HepG2 (cell line): ENCODE data around the gene INTS3. TPM values are rescaled to one million over a fixed set of nuclear protein-coding genes. Genes with fewer than 3 reads are reported as not detected.

ENCODE experiments used
- ELF3 ChIP-seq: IDR thresholded peaks from 2 replicates; pipeline ENCODE4 v1.6.1; 2016; ENCODE audit warnings: missing genetic modification reagents, missing compliant biosample characterization
- KLF12 ChIP-seq: sonication (generic); formaldehyde crosslinking; IDR thresholded peaks from 2 replicates; pipeline ENCODE4 v1.4.0; 2020; ENCODE audit warnings: missing genetic modification reagents, borderline replicate concordance
- NCOA5 ChIP-seq: sonication (generic); formaldehyde crosslinking; IDR thresholded peaks from 2 replicates; pipeline ENCODE4 v1.4.0; 2020; ENCODE audit warnings: missing genetic modification reagents
- POLR2AphosphoS2 ChIP-seq: IDR thresholded peaks from 2 replicates; pipeline ENCODE4 v1.6.1; 2011; ENCODE audit warnings: low read depth, low read length, improper control_type of control experiment
- SAFB2 ChIP-seq: sonication (generic); formaldehyde crosslinking; IDR thresholded peaks from 2 replicates; pipeline ENCODE4 v1.5.1; 2020; ENCODE audit warnings: missing genetic modification reagents, low read depth, mild to moderate bottlenecking, borderline replicate concordance
- SIN3A ChIP-seq: IDR thresholded peaks from 2 replicates; pipeline ENCODE4 v1.6.1; 2011; ENCODE audit warnings: low read depth, mild to moderate bottlenecking, control low read depth, low read length, borderline replicate concordance
- SIX1 ChIP-seq: sonication (generic); formaldehyde crosslinking; IDR thresholded peaks from 2 replicates; pipeline ENCODE4 v1.4.0; 2020; ENCODE audit warnings: missing genetic modification reagents, borderline replicate concordance
- SP140L ChIP-seq: sonication (generic); formaldehyde crosslinking; IDR thresholded peaks from 2 replicates; pipeline ENCODE4 v1.4.0; 2020; ENCODE audit warnings: missing genetic modification reagents, borderline replicate concordance
- TAF15 ChIP-seq: fragments of 200-400 bp; formaldehyde crosslinking; IDR thresholded peaks from one replicate; pipeline ENCODE4 v1.6.1; 2018; ENCODE audit warnings: mild to moderate bottlenecking, low read depth, low read length; ENCODE audit not compliant: poor library complexity, severe bottlenecking
- ZBTB3 ChIP-seq: sonication (generic); formaldehyde crosslinking; IDR thresholded peaks from 2 replicates; pipeline ENCODE4 v1.4.0; 2020; ENCODE audit warnings: low read depth, mild to moderate bottlenecking, moderate library complexity, missing genetic modification reagents, borderline replicate concordance
- ZKSCAN5 ChIP-seq: sonication (generic); formaldehyde crosslinking; IDR thresholded peaks from 2 replicates; pipeline ENCODE4 v1.5.1; 2020; ENCODE audit warnings: mild to moderate bottlenecking, missing genetic modification reagents
- ZNF124 ChIP-seq: sonication (generic); formaldehyde crosslinking; IDR thresholded peaks from 2 replicates; pipeline ENCODE4 v1.4.0; 2020; ENCODE audit warnings: missing genetic modification reagents
- ZNF224 ChIP-seq: sonication (generic); formaldehyde crosslinking; IDR thresholded peaks from 2 replicates; pipeline ENCODE4 v1.5.0; 2020; ENCODE audit warnings: mild to moderate bottlenecking, missing genetic modification reagents
- ZNF296 ChIP-seq: sonication (generic); formaldehyde crosslinking; conservative IDR thresholded peaks from 2 replicates; pipeline ENCODE4 v1.5.0; 2020; ENCODE audit warnings: mild to moderate bottlenecking, missing genetic modification reagents
- ZNF441 ChIP-seq: sonication (generic); formaldehyde crosslinking; IDR thresholded peaks from 2 replicates; pipeline ENCODE4 v1.7.0; 2021; ENCODE audit warnings: missing genetic modification reagents, borderline replicate concordance
- ZNF737 ChIP-seq: sonication (generic); formaldehyde crosslinking; IDR thresholded peaks from 2 replicates; pipeline ENCODE4 v1.5.0; 2020; ENCODE audit warnings: missing genetic modification reagents, mild to moderate bottlenecking, borderline replicate concordance
- ZNF83 ChIP-seq: sonication (generic); formaldehyde crosslinking; IDR thresholded peaks from 2 replicates; pipeline ENCODE4 v1.4.0; 2020; ENCODE audit warnings: missing genetic modification reagents, mild to moderate bottlenecking, borderline replicate concordance
- polyA plus RNA-seq, 8 experiments: library from polyadenylated mRNA; depleted of rRNA in 3 of 8; stranded (reverse) in 7 of 8; unstranded in 1 of 8; fragments of >200 nt; fragmentation: Illumina TruSeq in 4 of 8; extraction: Trizol in 4 of 8; gene quantifications; 2 replicates each; pipeline versions ENCODE4 v1.2.1 to v1.2.3, GENCODE V29; 2011 to 2016; ENCODE audit warnings: low read depth in 4 of 8, missing spikeins in 1 of 8, mixed read lengths in 1 of 8; ENCODE audit not compliant: insufficient read depth in 1 of 8
- total RNA-seq, 5 experiments: library from RNA; depleted of rRNA; stranded (reverse); fragments of >200 nt; fragmentation: Illumina TruSeq; extraction: Trizol; gene quantifications; 2 replicates each; pipeline ENCODE4 v1.2.3, GENCODE V29; 2016; ENCODE audit warnings: low read depth in 1 of 5
- TF ChIP-seq, protein P1 (sequence below): sonication (generic); formaldehyde crosslinking; IDR thresholded peaks from one replicate; pipeline ENCODE4 v1.5.1; 2020; ENCODE audit warnings: mild to moderate bottlenecking, missing genetic modification reagents; ENCODE audit errors: not compliant biosample characterization
- TF ChIP-seq, protein P2 (sequence below): sonication (generic); formaldehyde crosslinking; IDR thresholded peaks from 2 replicates; pipeline ENCODE4 v1.4.0; 2020; ENCODE audit warnings: missing genetic modification reagents

INTS3 gene
- total and polyA plus RNA-seq, 2 of the 13 experiments (the other 11 are each of a cell fraction or from before 2014, with no cell fraction given) = 17.2 to 27.2 TPM

DNA sequence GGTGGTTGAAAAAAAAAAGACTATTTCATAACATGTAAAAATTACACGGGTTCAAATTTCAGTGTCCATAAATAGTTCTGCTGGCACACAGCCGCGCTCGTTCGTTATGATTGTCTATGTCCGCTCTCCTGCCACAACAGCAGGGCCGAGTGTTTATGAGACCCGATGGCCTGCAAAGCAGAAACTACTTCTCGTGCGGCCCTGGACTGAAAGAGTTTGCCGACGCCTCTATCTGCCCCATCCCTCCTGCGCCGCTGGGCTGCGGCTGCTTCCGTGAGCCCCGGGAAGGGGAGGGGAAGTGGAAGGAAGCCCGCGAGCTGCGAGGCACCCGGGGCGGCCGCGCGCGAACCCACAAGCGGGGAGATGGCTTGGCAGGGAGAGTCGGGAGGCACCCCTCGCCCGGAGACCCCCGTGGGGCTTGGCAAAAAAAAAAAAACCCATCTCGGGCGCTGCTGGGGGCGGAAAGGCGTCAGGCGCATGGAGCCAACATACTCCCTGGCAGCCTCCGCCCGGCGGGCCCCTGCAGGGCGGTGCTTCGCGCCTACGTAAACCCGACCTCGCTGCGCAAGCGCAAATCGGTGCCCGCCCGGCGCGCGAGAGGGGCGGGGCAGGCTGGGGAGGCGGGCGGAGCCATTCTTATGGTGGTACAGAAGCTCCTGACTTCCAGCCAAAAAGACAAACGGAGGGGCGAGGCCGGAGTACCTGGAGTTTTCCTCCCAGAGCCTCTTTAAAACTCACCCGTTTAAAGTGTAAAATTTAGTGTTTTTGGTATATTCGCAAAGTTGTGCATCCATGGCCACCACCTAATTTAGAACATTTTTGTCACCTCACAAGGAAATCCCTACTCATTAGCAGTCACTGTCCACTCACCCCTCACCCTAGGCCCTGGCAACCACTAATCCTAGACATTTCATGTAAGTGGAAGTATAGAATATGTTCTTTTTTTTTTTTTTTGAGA is 55.7 kb downstream of the INTS3 start (continued):
- TF ChIP-seq ZNF737 (CRISPR knock-in tag) = no peak
- TF ChIP-seq ELF3 (CRISPR knock-in tag) = peak; percentile 76
- TF ChIP-seq ZBTB3 = no peak
- 0 out of 2 replicates have a peak, but pooled peaks have one; percentile 43 for TF ChIP-seq KLF12 (CRISPR knock-in tag)
- no peak for TF ChIP-seq SP140L
- no peak for TF ChIP-seq SIX1 (CRISPR knock-in tag)
- no peak for TF ChIP-seq POLR2AphosphoS2
- TF ChIP-seq ZNF441 (CRISPR knock-in tag) = peak; percentile 55; the same call in 1 of the 2 replicates
- no peak for TF ChIP-seq ZKSCAN5 (CRISPR knock-in tag)
- TF ChIP-seq ZNF296 (CRISPR knock-in tag) = no peak
- TF ChIP-seq TAF15 = no peak
- no peak; the same call in 1 of the 2 replicates for TF ChIP-seq ZNF83 (CRISPR knock-in tag)
- TF ChIP-seq ZNF124 = peak; percentile 28; the same call in 1 of the 2 replicates
- TF ChIP-seq SAFB2 (CRISPR knock-in tag) = no peak; the same call in 1 of the 2 replicates
- TF ChIP-seq, protein P1, sequence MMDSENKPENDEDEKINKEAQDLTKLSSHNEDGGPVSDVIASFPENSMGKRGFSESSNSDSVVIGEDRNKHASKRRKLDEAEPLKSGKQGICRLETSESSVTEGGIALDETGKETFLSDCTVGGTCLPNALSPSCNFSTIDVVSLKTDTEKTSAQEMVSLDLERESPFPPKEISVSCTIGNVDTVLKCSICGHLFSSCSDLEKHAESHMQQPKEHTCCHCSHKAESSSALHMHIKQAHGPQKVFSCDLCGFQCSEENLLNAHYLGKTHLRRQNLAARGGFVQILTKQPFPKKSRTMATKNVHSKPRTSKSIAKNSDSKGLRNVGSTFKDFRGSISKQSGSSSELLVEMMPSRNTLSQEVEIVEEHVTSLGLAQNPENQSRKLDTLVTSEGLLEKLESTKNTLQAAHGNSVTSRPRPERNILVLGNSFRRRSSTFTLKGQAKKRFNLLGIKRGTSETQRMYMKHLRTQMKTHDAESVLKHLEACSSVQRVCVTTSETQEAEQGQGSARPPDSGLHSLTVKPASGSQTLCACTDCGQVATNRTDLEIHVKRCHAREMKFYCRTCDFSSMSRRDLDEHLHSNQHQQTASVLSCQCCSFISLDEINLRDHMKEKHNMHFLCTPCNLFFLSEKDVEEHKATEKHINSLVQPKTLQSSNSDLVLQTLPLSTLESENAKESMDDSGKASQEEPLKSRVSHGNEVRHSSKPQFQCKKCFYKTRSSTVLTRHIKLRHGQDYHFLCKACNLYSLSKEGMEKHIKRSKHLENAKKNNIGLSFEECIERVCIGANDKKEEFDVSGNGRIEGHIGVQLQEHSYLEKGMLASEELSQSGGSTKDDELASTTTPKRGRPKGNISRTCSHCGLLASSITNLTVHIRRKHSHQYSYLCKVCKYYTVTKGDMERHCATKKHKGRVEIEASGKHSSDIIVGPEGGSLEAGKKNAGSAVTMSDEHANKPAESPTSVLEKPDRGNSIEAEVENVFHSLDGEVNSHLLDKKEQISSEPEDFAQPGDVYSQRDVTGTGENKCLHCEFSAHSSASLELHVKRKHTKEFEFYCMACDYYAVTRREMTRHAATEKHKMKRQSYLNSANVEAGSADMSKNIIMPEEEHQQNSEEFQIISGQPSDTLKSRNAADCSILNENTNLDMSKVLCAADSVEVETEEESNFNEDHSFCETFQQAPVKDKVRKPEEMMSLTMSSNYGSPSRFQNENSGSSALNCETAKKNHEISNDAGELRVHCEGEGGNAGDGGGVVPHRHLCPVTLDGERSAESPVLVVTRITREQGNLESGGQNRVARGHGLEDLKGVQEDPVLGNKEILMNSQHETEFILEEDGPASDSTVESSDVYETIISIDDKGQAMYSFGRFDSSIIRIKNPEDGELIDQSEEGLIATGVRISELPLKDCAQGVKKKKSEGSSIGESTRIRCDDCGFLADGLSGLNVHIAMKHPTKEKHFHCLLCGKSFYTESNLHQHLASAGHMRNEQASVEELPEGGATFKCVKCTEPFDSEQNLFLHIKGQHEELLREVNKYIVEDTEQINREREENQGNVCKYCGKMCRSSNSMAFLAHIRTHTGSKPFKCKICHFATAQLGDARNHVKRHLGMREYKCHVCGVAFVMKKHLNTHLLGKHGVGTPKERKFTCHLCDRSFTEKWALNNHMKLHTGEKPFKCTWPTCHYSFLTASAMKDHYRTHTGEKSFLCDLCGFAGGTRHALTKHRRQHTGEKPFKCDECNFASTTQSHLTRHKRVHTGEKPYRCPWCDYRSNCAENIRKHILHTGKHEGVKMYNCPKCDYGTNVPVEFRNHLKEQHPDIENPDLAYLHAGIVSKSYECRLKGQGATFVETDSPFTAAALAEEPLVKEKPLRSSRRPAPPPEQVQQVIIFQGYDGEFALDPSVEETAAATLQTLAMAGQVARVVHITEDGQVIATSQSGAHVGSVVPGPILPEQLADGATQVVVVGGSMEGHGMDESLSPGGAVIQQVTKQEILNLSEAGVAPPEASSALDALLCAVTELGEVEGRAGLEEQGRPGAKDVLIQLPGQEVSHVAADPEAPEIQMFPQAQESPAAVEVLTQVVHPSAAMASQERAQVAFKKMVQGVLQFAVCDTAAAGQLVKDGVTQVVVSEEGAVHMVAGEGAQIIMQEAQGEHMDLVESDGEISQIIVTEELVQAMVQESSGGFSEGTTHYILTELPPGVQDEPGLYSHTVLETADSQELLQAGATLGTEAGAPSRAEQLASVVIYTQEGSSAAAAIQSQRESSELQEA (CRISPR knock-in tag) = peak; percentile 85
- TF ChIP-seq NCOA5 (CRISPR knock-in tag) = no peak
- TF ChIP-seq, protein P2, sequence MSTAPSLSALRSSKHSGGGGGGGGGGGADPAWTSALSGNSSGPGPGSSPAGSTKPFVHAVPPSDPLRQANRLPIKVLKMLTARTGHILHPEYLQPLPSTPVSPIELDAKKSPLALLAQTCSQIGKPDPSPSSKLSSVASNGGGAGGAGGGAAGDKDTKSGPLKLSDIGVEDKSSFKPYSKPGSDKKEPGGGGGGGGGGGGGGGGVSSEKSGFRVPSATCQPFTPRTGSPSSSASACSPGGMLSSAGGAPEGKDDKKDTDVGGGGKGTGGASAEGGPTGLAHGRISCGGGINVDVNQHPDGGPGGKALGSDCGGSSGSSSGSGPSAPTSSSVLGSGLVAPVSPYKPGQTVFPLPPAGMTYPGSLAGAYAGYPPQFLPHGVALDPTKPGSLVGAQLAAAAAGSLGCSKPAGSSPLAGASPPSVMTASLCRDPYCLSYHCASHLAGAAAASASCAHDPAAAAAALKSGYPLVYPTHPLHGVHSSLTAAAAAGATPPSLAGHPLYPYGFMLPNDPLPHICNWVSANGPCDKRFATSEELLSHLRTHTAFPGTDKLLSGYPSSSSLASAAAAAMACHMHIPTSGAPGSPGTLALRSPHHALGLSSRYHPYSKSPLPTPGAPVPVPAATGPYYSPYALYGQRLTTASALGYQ (CRISPR knock-in tag) = peak; percentile 58; the same call in 1 of the 2 replicates
- TF ChIP-seq ZNF224 (CRISPR knock-in tag) = peak; percentile 95
- TF ChIP-seq SIN3A = peak; percentile 55; the same call in 1 of the 2 replicates
